GM18517 (cell line): ENCODE measurements around the gene IRAK1BP1.
"Not testable (repeated sequence)": the region's sequence is repeated elsewhere in the genome, so short reads cannot be mapped to it uniquely, and the experiment has no call there.

Source experiments
- ATAC-seq: cut with Tn5 transposase; IDR thresholded peaks from one replicate; pipeline ENCODE4 v1.9.1; 2021; ENCODE audit warnings: mild to moderate bottlenecking, moderate library complexity; ENCODE audit not compliant: unreplicated experiment

The IRAK1BP1 gene, protein sequence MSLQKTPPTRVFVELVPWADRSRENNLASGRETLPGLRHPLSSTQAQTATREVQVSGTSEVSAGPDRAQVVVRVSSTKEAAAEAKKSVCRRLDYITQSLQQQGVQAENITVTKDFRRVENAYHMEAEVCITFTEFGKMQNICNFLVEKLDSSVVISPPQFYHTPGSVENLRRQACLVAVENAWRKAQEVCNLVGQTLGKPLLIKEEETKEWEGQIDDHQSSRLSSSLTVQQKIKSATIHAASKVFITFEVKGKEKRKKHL

DNA sequence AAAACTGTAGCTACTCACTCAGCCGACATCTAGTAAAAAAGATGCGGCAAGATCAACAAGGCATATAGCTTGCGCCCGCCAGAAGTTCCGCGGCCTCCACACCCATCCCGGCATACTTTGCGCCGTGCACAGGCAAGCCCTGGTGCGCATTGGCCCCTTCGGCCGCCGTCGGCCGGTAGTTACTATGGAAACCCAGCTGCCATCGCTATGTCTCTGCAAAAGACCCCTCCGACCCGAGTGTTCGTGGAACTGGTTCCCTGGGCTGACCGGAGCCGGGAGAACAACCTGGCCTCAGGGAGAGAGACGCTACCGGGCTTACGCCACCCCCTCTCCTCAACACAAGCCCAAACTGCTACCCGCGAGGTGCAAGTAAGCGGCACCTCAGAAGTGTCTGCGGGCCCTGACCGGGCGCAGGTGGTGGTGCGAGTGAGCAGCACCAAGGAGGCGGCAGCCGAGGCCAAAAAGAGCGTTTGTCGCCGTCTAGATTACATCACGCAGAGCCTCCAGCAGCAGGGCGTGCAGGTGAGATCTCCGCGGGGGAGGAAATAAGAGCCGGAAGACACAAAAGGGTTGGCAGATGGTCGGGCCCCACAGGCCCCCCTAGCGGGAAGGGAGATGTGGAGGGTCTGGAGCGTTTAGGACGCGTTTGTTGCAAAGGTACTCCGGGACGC, at the start of gene IRAK1BP1:
TSS of gene IRAK1BP1 (plus strand) at position 182 of the 671 bp plus-strand sequence. CDS start at position 208, 26 bp downstream.
- peak; percentile 96 for ATAC-seq

DNA sequence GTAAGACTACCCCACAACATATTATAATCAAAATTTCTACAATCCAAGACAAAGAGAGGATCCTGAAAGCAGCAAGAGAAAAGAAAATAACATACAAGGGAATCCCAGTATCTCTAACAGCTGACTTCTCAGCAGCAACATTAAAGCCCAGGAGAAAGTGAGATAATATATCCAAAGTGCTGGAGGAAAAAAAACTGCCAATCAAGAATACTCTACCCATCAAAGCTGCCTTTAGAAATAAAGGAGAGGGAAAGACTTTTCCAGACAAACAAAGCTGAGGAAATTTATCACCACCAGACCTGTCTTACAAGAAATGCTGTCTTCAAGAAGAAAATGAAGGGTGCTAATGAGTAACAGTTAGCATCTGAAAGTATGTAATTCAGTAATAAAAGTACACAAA, 43.3 kb upstream of the IRAK1BP1 start:
- no peak for ATAC-seq

DNA sequence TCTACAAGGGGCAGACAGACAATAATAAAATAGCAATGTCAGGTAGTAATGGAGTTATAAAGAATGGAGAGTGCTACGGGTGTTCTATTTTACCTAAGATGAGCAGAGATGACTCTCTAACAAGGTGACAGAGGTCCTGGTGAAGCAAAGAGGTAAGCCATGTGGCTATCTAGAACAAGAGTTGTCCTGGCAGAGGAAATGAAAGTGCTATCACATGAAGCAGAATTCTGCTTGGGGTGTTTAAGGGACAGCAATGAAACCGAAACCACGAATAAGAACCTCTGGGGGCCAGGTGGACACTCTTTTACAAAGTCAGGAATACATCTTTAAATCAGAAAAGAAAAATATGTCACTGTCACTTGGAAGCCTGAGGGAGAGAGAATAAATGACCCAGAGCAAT, 37.9 kb upstream of the IRAK1BP1 start:
- ATAC-seq = no peak

DNA sequence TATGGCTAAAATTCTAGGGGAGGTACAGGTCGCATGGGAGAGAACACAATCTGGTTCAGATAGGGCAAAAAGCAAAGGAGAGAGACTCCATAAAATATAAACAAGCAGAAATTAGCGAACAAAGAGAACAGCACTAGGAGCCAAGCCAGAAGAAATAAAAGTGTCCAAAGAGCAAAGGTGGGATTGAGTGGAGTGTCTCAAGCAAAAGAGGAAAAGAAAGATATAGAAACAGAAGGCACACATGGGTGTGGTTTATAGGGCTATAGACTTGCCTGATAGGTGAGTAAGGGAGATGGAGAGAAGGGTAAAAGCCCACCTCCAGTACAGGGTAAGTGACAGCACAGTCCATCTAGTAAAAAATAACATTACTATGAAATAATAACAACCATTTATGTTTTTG, 36.5 kb upstream of the IRAK1BP1 start:
- ATAC-seq = no peak

DNA sequence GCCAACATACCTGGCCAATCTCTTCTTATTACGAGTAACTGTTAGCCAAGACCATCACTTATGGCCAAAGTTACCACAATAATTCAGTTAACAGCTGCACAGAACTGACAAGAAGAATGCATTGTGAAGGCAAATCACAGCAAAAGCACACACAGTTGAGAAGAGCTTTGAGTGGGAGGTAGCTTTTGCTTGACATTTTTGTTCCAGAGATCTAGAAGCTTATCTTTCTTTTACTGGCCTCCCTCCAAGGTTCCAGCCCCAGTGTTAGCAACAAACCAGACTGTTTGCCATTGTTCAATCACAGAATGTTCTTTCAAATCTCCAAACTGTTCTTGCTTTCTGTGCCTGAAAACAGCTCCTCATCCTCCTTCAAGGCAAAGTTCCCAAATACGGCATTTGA, 35.9 kb upstream of the IRAK1BP1 start:
- no peak for ATAC-seq

DNA sequence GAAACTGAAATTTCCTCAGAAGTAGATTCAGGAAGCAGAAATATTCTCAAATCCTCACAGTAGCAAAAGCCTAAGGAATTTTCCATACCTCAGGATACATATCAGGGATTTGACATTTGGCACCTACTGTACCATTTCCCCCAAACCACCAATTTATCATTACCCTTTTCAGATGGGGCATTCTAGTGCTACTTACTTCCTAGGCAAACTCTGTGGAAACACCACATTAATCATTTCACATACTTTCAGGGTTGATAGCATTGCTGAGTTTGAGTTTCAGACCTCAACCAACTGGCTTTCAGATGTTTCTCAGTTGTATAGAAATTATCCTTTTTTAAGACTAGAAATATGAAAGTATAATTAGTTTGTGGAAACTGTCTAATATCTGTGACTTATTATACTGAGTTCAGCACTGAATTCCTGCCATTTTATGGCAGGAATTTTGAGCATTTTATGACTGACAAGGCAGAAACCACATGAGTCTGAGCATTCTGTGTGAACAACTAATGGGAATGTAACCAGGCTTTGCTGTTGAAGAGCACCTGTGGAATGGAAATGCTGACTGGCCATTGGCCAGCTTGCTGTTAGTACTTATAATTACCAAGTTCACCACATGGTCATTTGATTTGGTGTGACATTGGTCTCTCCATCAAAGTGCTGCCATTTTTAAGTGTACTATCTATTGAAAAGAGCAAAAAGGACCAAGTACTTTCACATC, 35.1 kb upstream of the IRAK1BP1 start:
- no peak for ATAC-seq

DNA sequence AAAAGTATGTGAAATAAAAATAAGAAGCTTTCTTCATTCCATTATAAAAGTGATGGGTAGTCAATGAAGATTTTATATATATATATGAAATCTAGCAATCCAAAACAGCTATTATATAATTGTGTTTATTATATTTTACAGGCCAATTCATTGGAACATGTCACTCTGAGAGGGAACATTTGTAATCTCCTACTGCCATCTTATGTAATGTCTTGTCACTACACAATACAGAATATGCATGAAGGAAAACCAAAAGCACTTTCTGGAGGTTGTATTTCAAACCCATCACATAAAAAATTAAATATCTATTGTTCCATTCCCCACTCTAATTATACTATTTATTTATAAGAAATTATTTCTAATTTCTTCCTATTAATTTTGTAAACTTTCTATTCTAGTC, 31.5 kb upstream of the IRAK1BP1 start:
- ATAC-seq = no peak

DNA sequence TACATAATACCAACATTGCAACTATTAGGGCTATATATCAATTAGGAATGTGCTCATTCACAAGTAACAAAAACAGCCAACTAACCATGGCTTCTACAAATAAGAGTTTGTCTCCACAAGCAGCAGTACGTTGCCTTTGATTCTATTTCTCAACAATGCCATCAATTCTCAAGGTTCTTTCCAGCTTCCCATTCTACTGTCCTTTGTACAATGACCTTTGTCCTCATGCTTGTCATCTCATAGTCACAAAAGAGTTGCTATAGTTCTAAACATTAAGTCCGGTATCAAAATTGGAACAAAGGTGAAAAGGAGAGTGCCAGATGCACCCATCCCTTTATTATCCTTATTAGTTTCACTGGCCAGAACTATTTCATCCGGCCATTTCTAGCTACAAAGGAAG, 30.8 kb upstream of the IRAK1BP1 start:
- no peak for ATAC-seq

DNA sequence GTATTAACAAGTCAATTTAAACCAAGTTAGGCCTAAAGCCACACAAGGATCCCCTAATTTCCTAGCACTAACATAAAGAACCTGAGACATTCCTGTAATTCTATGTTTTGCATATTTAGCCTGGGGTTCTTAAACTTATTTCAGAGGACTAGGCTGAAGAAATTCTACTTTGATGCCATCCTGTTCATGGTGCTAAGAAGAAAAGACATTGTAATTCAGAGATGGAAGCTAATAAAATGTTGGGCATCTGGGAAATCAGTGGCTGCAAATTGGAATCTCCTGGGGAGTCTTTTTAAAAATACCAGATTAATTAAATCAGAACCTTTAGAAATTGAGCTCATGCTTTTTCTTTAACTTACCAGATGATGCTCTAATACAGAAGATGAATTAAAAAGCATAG, 26.2 kb upstream of the IRAK1BP1 start:
- ATAC-seq = no peak

DNA sequence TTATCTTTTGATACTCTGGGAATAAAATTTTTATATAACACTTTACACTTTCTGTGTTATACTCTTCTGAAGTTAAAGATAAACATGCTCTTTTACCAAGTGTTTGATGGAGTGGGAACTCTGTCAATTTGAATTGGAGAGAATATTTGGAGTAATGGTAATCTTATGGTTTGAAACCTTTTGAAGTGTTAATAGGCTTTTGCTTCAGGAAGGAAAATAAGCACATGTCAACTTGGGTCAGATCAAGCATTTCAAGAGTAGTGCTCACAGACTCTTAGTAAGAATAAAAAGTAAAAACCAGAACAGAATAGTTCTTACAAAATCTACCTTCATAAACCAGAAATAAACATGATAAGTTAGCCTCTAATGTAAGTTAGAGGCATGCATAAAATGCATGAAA, 24.4 kb upstream of the IRAK1BP1 start:
- no peak for ATAC-seq

DNA sequence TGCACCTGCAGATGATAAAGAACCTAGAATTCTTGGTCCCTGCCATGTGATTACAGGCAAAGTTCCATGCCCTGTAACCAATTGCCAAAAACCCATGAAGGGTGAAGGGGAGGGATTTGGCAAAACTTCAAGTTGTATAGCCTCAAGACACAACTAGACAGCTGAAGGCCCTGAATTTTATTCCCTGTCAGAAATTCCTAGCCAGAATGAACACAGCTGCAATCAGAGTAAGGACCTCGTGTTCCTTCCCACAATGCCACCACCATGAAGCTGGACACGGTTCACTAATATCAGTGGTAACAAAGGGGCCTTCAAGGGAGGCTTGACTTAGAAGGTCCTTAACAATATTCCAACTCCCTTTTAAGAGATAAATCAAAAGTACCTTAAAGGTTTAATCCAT, 22.5 kb upstream of the IRAK1BP1 start:
- no peak for ATAC-seq

DNA sequence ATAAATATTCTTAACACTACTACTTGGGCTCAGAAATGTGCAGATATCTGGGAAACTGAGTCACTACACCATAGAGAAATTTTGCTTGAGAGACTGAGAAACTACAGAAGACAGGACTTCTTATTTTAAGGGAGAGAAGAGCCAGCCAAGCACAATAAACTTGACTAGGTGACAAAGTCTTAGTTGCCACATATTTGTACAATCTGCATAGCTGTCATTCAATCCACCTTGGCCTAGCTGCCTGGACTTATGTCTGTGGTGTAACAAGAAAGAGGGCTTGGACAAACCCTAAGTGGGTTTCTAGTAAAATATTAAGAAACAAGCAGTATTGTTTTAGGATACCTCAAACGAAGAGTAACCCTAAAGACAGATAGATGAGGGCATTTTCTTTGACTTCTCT, 21.8 kb upstream of the IRAK1BP1 start:
- ATAC-seq = no peak

DNA sequence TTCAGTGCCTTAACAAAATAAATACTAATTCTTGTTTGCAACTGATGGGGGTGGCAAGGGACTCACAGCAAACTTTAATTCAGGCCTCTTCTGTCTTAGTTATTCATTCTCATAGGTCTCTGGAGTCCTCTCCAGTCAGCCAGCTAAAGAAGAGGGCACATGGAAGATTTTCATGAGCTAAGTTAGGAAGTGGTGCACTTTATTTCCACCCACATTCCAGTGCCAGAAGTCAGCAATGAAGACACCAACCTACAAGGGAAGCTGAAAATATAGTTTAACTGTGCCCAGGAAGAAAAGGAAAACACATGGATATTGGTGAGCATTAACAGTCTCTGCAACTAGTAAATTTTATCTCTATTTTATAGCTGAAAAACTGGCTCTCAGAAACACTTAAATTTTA, 16.7 kb upstream of the IRAK1BP1 start:
- no peak for ATAC-seq

DNA sequence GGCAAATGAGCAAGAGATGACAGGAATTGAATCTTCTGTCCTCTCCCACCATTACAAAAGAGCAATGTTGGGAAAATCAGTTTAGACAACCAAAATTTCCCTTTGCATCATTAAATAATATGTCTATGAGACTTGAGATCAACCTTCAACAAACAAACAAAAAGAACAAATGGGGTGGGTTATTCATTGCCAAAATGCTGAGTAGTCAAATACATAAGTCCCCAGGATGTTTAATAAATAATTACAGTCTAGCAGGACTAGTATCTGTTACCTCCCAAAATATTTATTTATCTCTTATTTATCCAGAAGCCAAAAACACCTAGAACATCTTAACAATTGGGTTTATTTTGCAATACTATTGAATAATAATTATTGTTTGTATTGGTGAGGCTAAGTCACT, 16.2 kb upstream of the IRAK1BP1 start:
- ATAC-seq = no peak

DNA sequence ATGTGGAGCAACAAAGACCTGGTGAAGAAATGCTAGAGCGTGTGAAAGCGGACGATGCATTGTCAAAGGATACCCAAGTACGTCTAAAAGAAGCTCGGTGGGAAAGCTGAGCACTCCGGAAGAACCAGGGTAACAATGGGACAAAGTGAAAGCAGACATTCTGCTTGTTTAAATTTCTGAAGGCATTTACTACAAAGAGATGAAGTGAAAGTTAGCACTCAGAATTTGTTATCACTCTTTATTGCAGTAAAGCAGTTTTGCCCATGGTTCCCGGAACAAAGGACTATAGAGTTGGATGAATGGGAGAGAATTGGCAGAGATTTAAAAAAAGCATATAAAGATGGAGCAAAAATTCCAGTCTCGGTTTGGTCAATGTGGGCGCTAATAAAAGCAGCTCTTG, 12.8 kb upstream of the IRAK1BP1 start:
- ATAC-seq = no peak

DNA sequence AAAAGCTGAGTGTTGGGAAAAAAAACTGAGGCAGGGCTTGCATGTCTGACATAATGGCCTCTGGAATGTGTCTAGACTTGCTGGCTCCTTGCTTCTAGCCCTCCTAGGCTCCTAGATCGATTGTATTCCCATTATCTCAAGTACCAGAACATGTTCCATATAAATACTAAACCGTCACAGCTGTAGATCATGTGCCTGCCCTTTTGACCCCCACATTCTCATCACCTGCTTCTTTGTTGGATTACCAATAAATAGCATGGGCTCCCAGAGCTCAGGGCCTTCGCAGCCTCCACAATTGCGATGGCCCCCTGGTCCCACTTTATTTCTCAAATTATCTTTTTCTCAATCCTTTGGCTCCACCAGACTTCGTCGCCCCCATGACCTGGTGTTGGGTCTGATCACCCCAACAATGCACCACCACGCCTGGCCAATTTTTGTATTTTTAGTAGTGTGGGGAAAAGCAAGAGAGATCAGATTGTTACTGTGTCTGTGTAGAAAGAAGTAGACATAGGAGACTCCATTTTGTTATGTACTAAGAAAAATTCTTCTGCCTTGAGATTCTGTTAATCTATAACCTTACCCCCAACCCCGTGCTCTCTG, 8.9 kb upstream of the IRAK1BP1 start:
- ATAC-seq = not testable (repeated sequence)

DNA sequence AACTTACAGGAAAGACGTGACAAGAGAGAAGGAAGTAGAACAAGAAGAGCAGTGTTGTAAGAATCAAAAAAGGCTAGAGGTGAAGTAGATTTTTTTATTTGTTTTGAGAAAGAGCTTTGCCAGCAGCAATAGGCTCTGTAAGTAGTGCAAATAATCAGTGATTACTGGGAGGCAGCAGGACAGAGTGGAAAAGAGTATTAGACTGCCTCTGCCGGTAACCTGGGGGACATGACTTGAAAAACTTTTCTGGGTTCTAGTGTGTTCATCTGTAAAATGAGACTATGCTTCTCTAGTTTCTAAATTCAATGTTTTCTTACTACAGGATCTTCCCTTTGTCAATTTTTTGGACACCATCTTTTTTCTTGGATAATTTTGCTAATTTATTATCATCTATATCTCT, 5.8 kb upstream of the IRAK1BP1 start:
- ATAC-seq = no peak

DNA sequence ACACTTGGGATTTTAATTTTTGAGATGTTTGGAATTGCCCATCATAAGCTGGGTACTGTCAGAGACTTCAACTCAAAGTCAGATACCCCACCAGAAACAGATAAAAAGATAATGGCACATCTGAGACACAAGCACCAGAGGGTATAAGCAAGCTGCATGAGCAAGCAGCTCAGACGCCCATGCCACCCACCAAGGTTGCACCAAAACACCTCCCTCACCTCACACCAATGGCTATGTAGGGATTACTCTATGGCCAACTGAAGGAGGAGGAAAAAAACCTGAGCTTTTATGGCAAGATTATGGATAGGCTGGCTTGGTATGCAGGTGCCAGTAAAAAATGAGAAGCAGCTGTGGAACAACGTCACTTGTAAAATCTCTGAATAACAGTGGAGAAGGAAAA, 3.8 kb upstream of the IRAK1BP1 start:
- no peak for ATAC-seq

DNA sequence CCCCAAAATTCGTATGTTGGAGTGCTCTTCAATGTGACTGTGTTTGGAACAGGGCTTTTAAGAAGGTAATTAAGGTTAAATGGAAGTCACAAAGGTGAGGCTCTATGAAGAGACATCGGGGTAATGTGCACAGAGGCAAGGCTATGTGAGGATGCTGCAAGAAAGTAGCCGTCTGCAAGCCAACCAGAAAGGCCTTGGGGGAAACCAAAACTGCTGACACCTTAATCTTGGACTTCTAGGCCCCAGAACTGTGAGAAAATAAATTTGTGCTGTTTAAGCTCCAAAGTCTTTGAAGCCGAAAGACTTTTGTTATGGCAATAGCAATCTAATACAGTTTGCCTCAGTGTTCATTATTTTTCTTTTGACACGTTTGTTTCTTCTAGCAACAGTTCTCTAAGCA, 2.4 kb upstream of the IRAK1BP1 start:
- no peak for ATAC-seq

DNA sequence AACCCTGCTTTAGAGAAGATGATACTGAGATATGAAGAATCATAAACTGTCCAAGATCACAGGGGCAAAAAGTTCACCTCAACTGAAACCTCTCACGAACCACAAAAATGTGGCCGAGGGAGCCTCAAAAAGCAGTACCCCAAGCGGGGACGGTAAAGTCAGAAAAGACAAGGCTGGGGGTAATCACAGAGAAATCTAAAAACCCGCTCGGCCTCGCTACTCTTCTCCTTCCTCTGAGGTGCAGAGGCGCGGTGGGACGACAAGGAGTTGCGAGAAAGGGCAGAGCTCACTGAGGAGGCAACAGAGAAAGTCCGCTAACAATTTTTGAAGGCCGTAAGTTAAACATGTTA, 356 bp upstream of the IRAK1BP1 start:
- peak; percentile 39 for ATAC-seq

DNA sequence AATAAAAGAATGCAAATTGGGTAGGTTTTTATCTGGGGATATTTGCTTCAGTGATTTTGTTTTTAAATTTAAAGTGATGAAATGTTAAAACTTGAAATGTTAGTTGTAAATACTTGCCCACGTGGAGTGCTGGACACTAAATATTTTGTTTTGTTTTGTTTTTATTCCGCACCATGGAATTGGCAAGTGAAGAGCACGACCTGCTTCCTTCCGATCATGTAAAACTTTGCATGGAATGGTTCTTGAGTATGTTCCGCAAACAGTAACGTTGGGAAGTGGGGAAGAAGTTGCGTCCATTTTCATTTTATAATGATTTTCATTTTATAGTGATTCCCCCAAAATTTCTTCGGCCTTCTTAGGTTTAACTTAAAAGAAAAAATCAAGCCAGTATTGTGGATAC, 765 bp downstream of the IRAK1BP1 start:
- ATAC-seq = no peak

DNA sequence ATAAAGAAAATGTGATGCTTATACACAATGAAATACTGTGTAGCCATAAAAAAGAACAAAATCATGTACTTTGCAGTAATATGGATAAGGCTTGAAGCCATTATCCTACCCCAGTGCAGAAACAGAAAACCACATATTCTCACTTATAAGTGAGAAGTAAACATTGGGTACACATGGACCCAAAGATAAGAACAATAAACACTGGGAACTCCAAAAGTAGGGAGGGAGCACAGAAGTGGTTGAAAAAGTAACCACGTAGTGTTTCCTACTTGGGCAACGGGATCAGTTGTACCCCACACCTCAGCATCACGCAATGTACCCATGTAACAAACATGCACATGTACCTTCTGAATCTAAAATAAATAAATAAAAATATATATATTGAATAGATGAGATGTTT, 8.2 kb downstream of the IRAK1BP1 start:
- no peak for ATAC-seq
